ENCODE data around the gene CAPN5.

DNA sequence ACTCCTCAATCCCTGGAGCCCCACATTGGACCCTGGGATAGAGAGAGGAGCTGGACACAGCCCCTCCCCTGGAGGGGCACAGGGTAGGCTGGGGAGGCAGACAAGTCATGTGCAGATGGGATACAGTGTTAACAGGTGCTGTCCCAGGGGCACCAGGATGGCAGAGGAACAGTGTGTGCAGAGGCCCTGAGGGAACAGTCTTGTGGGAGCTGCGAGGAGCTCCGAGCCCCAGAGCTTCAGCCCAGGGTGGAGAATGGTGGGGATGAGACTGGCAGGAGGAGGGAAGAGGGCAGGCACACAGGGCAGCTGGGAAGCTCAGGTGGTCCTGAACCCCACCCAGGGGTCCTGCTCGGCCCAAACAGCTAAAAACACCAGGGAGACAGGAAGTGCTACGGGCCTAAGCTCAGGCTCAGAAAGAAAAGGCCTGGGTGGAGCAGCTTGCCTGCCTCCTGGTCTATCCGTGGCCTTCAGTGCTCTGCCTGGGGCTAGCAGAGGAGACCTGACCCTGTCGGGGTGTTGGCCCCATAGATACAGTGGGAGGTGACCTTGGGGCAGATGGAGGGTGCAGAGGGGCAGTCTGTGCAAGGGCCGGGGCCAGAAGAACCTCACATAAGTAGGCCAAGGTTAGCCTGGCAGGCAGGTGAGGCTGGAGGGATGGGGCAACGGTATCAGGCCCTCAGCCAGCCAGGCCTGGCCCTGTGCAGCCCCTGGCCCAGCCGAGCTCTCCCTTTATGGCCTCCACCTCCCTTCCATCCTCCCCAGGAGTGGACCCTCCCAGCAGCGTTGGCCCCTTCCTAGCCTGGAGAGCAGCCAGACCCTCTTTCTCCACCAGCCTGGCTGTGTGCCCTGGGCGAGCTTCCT is 15.4 kb downstream of the CAPN5 start:
- no peak for TF ChIP-seq EP300 (IDR thresholded peaks at IDR 0.05)
- no peak for TF ChIP-seq POLR2A (IDR thresholded peaks at IDR 0.05)

Measured in tibial nerve (tissue), 3 donors.